Prostate gland (tissue), 2 donors: ENCODE results near the gene MKLN1. TPM values are rescaled to one million over a fixed set of nuclear protein-coding genes. Genes with fewer than 3 reads are reported as not detected.
A peak's percentile ranks its signal among the peaks of the same experiment; 100 is the strongest.

Experiments used
- DNase-seq: peaks from one replicate; pipeline ENCODE4 v3.0.0-alpha.2; 2019; ENCODE audit warnings: low spot score
- H3K27ac ChIP-seq, 2 donors: fragments of 200-600 bp; sonication (generic); 2 replicates each; pipeline ENCODE4 v1.5.1; 2017 to 2019
- H3K27me3 ChIP-seq: fragments of 200-600 bp; sonication (generic); replicated peaks from 2 replicates; pipeline ENCODE4 v1.5.1; 2019; ENCODE audit not compliant: insufficient read depth
- H3K36me3 ChIP-seq, 2 donors: fragments of 200-600 bp; sonication (generic); 1 replicate in 1 of 2; 2 replicates in 1 of 2; pipeline versions ENCODE4 v1.5.1 to v1.8.1; 2017 to 2019
- H3K4me1 ChIP-seq: fragments of 200-600 bp; sonication (generic); replicated peaks from 2 replicates; pipeline ENCODE4 v1.5.1; 2019
- H3K4me3 ChIP-seq, 2 donors: fragments of 200-600 bp; sonication (generic); 2 replicates each; pipeline ENCODE4 v1.5.1; 2017 to 2019
- H3K9me3 ChIP-seq: fragments of 200-600 bp; sonication (generic); 2 replicates; pipeline ENCODE4 v1.5.1; 2017
- CTCF ChIP-seq, 4 experiments: fragments of 200-600 bp in 2 of 4; fragments of 450-650 bp in 2 of 4; sonication (generic) in 2 of 4; IDR thresholded peaks; 1 replicate in 3 of 4; 2 replicates in 1 of 4; pipeline ENCODE4 v1.5.1; 2016 to 2019; ENCODE audit warnings: antibody characterized with exemption in 4 of 4, mild to moderate bottlenecking in 2 of 4, moderate library complexity in 2 of 4
- POLR2A ChIP-seq: fragments of 450-650 bp; IDR thresholded peaks from one replicate; pipeline ENCODE4 v1.6.1; 2016; ENCODE audit warnings: antibody characterized with exemption, mild to moderate bottlenecking
- POLR2AphosphoS5 ChIP-seq: sonication (generic); formaldehyde crosslinking; IDR thresholded peaks from one replicate; pipeline ENCODE4 v1.6.1; 2017; ENCODE audit warnings: antibody characterized with exemption
- WGBS: methylation state at CpG from one replicate; pipeline ENCODE4 v1.1.5; 2018; 5-methylcytosine and 5-hydroxymethylcytosine counted together
- intact Hi-C: fragments of 100-400 bp; cut with DNase I; formaldehyde crosslinking; loops from one replicate; pipeline ENCODE4 v1.14.2; 2022
- total RNA-seq, 2 donors: library from RNA; depleted of rRNA; stranded (reverse); fragments of >200 nt; gene quantifications; one replicate each; pipeline ENCODE4 v1.1.0, GENCODE V29; 2016

Gene MKLN1
- total RNA-seq, 2 donors from 2014 or later = 53.1 to 58.1 TPM

- H3K27ac ChIP-seq = no peak overlapping the region
Observed at GRCh38 chr7:131533151-131533559, 205.5 kb downstream of the MKLN1 start.

GRCh38 chr7:131533566-131534561, 206.2 kb downstream of the MKLN1 start:
- Histone ChIP-seq H3K27ac (no peak overlapping the region), H3K4me1 (no peaks in the 10 kb centered on the region), H3K27me3 (no peaks in the 10 kb centered on the region), H3K4me3 (no peak overlapping the region), H3K9me3 (no peaks in the 10 kb centered on the region), H3K36me3 (no peaks in the 10 kb centered on the region)
- TF ChIP-seq CTCF (IDR thresholded peaks at IDR 0.05) (no peak), POLR2A (no peak), POLR2AphosphoS5 (no peak)
- 87% methylated on average over 13 of the region's 15 CpGs for WGBS
- intact Hi-C loops = no loop called here
- DNase-seq = no peak

More at GRCh38 chr7:131533151-131533559, 205.5 kb downstream of the MKLN1 start:
- WGBS = 74% methylated on average over 6 of the region's 9 CpGs
- intact Hi-C loops = no loop called here
- Histone ChIP-seq H3K4me1 (no peaks in the 10 kb centered on the region), H3K36me3 (no peaks in the 10 kb centered on the region), H3K4me3 (no peak overlapping the region), H3K9me3 (no peaks in the 10 kb centered on the region), H3K27me3 (no peaks in the 10 kb centered on the region)
- no peak for TF ChIP-seq POLR2A
- no peak for DNase-seq

- H3K36me3 ChIP-seq = no peaks in the 10 kb centered on the region
- no peaks in the 10 kb centered on the region for H3K4me1 ChIP-seq
- intact Hi-C loops = no loop called here
- H3K27ac ChIP-seq = no peak overlapping the region
- no peak overlapping the region for H3K4me3 ChIP-seq
- no peaks in the 10 kb centered on the region for H3K9me3 ChIP-seq
- TF ChIP-seq CTCF (IDR thresholded peaks at IDR 0.05) (no peak), POLR2A (no peak), POLR2AphosphoS5 (no peak)
- 76% methylated on average over 7 of the region's 7 CpGs for WGBS
- H3K27me3 ChIP-seq = no peaks in the 10 kb centered on the region
- no peak for DNase-seq
Observed at GRCh38 chr7:131536361-131536849, 208.7 kb downstream of the MKLN1 start.

- DNase-seq = no peak
- H3K36me3 ChIP-seq = no peaks in the 10 kb centered on the region
- TF ChIP-seq POLR2A (no peak), CTCF (IDR thresholded peaks at IDR 0.05) (no peak), POLR2AphosphoS5 (no peak)
- H3K4me1 ChIP-seq = no peaks in the 10 kb centered on the region
- 79% methylated on average over 12 of the region's 12 CpGs for WGBS
- H3K27me3 ChIP-seq = no peaks in the 10 kb centered on the region
- intact Hi-C loops = no loop called here
- H3K4me3 ChIP-seq = no peak overlapping the region
- no peak overlapping the region for H3K27ac ChIP-seq
- H3K9me3 ChIP-seq = no peaks in the 10 kb centered on the region
Observed at GRCh38 chr7:131537571-131537978, 209.9 kb downstream of the MKLN1 start.

GRCh38 chr7:131538071-131538812, 210.6 kb downstream of the MKLN1 start:
- peak overlapping the region in 1 of 2 donors; percentile 30 for H3K27ac ChIP-seq
- H3K9me3 ChIP-seq = no peaks in the 10 kb centered on the region
- intact Hi-C loops = no loop called here
- TF ChIP-seq POLR2AphosphoS5 (no peak), CTCF (IDR thresholded peaks at IDR 0.05) (no peak), POLR2A (no peak)
- no peaks in the 10 kb centered on the region for H3K4me1 ChIP-seq
- WGBS = 77% methylated on average over 13 of the region's 13 CpGs
- no peak for DNase-seq
- H3K27me3 ChIP-seq = no peaks in the 10 kb centered on the region
- no peaks in the 10 kb centered on the region for H3K36me3 ChIP-seq
- H3K4me3 ChIP-seq = no peak overlapping the region
